Ectodermal cell (in vitro differentiated cells): ENCODE measurements around the gene WDR72.

Experiments
- H3K27ac ChIP-seq: 2 replicates; pipeline ENCODE4 v1.7.0; 2013; ENCODE audit warnings: mild to moderate bottlenecking, low read depth, low read length; ENCODE audit not compliant: insufficient read depth, poor library complexity, severe bottlenecking
- H3K27me3 ChIP-seq: 2 replicates; pipeline ENCODE4 v1.7.0; 2013; ENCODE audit warnings: mild to moderate bottlenecking, low read length; ENCODE audit not compliant: insufficient read depth, control insufficient read depth, poor library complexity, severe bottlenecking
- H3K36me3 ChIP-seq: one replicate; pipeline ENCODE4 v1.7.0; 2013; ENCODE audit warnings: low read length; ENCODE audit not compliant: control insufficient read depth, insufficient read depth
- H3K4me1 ChIP-seq: one replicate; pipeline ENCODE4 v1.7.0; 2013; ENCODE audit warnings: low read length; ENCODE audit not compliant: control insufficient read depth, insufficient read depth
- H3K4me3 ChIP-seq: 2 replicates; pipeline ENCODE4 v1.7.0; 2013; ENCODE audit warnings: low read depth, low read length, control low read depth; ENCODE audit not compliant: insufficient read depth
- H3K9me3 ChIP-seq: 2 replicates; pipeline ENCODE4 v1.7.0; 2013; ENCODE audit warnings: mild to moderate bottlenecking, low read length, moderate library complexity; ENCODE audit not compliant: control insufficient read depth
- WGBS, 2 experiments: methylation state at CpG; one replicate each; pipeline ENCODE4 v1.1.7; 2013; ENCODE audit warnings: missing lambda C conversion rate in 2 of 2; 5-methylcytosine and 5-hydroxymethylcytosine counted together

WDR72 gene

DNA sequence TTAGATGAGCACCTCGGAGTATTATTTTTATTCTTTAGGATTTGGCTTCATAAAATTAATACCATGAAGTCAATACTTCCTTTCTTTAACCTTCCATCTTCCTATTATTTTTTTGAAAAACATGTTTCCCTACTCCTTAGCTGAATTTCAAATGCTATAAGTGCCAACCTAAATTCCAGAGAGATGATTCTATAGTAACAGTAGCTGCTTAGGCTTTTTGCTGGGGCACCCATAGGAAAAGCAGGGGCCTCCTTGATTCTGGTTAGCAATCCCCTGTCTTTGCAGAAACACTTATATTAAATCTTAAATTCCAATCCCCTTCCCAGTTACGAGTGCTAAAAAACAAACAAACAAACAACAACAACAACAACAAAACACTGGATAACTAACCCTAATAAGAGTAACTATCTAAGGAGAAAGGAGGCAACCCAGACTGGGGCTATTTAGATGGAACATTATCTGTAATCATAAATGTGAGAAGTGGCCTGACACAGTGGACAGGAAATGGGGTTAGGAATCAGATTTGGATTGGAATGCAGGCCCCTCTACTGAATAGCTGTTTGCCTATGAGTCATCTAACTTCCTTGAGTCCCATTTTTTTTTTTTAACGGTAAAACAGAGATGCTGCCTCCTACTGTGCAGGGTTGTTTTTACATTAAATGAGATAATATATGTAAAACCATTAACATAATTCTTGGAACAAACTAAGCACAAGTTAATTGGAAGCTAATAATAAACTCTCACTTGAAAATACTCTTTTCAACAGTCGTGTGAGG, 148.1 kb downstream of the WDR72 start:
- Histone ChIP-seq H3K9me3 (no peaks in the 10 kb centered on the region), H3K27me3 (no peaks in the 10 kb centered on the region), H3K4me1 (no peaks in the 10 kb centered on the region), H3K27ac (no peak overlapping the region), H3K36me3 (no peaks in the 10 kb centered on the region), H3K4me3 (no peak overlapping the region)
- 75 to 76% methylated on average over 3 of the region's 4 CpGs for WGBS, 2 experiments

DNA sequence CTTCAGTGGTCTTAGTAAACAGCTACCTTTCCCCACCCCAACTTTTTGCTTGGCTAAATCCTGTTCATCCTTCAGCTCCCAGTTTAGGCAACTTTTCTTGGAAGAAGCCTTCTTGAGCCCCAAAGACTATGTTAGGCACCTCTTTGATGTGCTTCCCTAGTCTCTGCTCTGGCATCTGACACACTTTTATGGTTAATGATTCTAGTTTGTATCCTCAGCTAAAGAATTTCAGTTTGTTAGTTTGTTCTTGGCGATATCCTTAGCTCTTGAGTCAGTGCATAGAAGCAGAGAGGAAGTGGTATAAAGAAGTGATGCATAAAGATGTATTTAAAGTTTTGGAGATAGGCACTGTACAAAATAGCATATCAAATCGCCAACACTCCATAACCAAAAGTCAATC, 168.4 kb downstream of the WDR72 start:
- Histone ChIP-seq H3K4me1 (no peaks in the 10 kb centered on the region), H3K9me3 (no peaks in the 10 kb centered on the region), H3K27ac (no peak overlapping the region), H3K27me3 (no peaks in the 10 kb centered on the region), H3K36me3 (no peaks in the 10 kb centered on the region), H3K4me3 (no peak overlapping the region)
- 100% methylated on average over 1 to 2 of the region's 2 CpGs for WGBS, 2 experiments

DNA sequence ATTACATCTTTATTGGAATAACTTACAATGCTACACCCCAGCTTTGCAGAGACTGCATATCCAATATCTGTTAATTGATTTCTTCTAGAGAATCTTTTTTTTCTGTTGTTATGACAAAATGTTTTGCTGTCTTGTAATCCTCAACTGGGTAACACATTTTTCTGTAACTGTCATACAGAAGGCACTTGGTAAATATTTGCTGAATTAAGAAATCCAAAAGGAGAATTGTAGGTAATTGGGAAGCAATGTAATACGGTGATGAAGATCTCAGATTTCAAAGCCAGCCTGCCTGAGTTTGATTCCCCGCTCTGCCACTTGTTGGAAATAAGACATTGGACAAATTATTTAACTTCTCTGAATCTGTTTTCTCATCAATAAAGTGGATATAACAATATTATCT, 169.1 kb downstream of the WDR72 start:
- 84 to 95% methylated on average over 1 to 2 of the region's 2 CpGs for WGBS, 2 experiments

DNA sequence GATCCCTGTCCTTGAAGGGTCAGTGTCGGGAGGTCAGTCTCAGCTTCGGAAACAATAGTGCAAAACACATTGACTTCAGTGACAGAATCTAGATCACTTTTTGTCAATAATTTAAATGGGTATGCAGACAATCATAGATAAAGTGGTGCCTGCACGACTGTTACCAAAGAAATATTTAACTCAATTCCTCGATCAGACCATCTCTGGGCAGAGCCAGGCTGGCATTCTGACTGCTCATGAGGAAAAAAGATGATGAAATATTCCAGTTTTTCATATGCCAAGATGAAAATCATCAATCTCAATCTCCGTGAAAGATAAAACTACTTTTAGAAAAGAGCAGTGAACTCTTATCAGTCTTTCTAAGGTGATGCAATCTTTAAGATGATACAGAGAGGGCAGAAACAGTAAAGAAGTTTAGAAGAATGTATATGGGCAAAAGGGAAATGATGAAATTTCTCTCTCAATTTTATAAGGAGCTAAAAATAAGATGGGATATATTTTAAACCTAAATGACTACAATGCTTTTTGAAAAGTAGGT, 169.9 kb downstream of the WDR72 start:
- Histone ChIP-seq H3K4me3 (no peak overlapping the region), H3K36me3 (no peaks in the 10 kb centered on the region), H3K27ac (no peak overlapping the region), H3K4me1 (no peaks in the 10 kb centered on the region), H3K27me3 (no peaks in the 10 kb centered on the region), H3K9me3 (no peaks in the 10 kb centered on the region)
- 95 to 99% methylated on average over 4 to 5 of the region's 5 CpGs for WGBS, 2 experiments

More for the DNA sequence above, 169.1 kb downstream of the WDR72 start:
- Histone ChIP-seq H3K9me3 (no peaks in the 10 kb centered on the region), H3K36me3 (no peaks in the 10 kb centered on the region), H3K27me3 (no peaks in the 10 kb centered on the region), H3K4me3 (no peak overlapping the region), H3K27ac (no peak overlapping the region), H3K4me1 (no peaks in the 10 kb centered on the region)

DNA sequence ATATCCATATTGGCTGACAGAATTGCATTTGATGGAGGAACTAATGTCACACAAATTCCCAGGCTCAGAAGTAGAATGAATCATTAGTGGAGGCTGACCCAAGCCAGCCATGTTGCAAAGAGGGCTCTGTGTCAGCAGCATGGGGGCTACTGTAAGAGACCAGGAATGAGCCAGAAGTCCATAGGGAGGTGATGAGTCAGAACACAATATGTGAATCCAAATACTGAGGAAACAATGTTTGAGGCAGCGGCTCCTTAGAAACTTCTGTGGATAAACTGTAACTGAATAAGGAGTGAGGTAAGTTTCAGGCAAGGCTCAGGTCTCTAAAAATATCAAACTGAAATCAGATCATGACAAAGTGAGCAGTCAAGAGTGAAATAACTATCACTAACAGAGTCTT, 170.7 kb downstream of the WDR72 start:
- no peaks in the 10 kb centered on the region for H3K27me3 ChIP-seq

DNA sequence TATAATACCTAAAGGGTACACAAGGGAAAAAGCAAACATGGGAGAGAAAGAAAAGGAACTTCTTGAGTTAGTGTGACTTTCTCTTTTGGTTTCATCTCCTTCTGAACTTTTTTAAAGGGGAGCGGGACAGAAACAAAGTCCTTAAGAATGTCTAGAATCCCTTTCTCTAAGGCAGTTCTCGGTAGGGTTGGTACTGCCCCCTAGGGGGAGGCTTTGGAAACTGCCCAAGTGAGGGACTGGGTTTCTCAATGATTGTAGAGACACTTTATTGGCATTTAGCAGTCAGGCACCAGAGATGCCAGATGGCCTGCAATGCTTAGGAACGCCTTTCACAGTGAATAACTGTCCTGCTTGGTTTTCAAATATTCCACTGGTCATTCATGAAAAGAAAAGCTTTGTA, 172.7 kb downstream of the WDR72 start:
- no peaks in the 10 kb centered on the region for H3K4me1 ChIP-seq
- 39 to 49% methylated on average over 3 of the region's 3 CpGs for WGBS, 2 experiments
- H3K4me3 ChIP-seq: no peak overlapping the region
- H3K27ac ChIP-seq: no peak overlapping the region
- no peaks in the 10 kb centered on the region for H3K9me3 ChIP-seq
- no peaks in the 10 kb centered on the region for H3K27me3 ChIP-seq
- H3K36me3 ChIP-seq: no peaks in the 10 kb centered on the region

More for the DNA sequence above, 170.7 kb downstream of the WDR72 start:
- Histone ChIP-seq H3K4me3 (no peak overlapping the region), H3K36me3 (no peaks in the 10 kb centered on the region), H3K4me1 (no peaks in the 10 kb centered on the region), H3K9me3 (no peaks in the 10 kb centered on the region), H3K27ac (no peak overlapping the region)
- WGBS, 2 experiments: 77 to 94% methylated on average over 1 of the region's 1 CpG

DNA sequence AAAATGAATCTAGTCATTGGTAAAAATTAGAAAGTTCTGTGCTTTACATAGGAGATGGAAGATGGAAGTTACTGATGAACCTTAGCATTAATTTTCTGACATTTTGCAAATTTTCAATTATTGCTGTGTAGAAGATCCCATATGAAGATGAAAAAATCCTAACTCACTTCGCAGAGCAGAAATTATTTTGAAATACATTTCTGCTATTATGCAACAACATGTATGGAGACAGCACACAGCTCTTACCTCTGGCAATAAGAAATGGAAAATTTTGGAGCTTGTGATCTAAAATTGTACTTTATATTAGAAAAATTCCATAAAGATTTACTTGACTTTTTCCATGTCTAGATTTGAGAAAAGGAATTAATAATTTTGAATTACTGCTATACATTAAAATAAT, 177.9 kb downstream of the WDR72 start:
- Histone ChIP-seq H3K36me3 (no peaks in the 10 kb centered on the region), H3K27me3 (no peaks in the 10 kb centered on the region), H3K4me3 (no peak overlapping the region), H3K27ac (no peak overlapping the region), H3K4me1 (no peaks in the 10 kb centered on the region), H3K9me3 (no peaks in the 10 kb centered on the region)
- WGBS, 2 experiments: 100% methylated on average over 1 of the region's 1 CpG; no CpG with 5 or more reads in 1 of the 2 experiments

DNA sequence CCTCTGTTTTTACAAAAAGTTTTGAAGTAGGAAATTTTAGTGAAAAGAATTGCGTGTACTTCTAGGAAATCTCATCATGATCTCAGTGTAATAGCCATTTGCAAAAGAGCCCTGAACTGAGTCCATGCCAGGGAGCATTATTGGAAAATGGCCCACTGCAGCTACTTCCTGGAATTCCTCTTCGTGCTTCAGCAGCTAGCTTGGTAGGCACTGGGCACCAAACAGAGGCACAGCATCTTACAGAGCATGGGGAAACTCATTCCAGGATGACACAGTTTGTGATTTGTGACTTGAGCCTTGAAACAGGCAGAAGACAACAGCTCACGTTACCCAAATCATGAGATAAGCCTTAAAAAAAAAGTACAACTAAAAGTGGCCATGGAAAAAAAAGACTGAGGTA, 179.1 kb downstream of the WDR72 start:
- WGBS, 2 experiments: 84 to 86% methylated on average over 3 of the region's 3 CpGs

DNA sequence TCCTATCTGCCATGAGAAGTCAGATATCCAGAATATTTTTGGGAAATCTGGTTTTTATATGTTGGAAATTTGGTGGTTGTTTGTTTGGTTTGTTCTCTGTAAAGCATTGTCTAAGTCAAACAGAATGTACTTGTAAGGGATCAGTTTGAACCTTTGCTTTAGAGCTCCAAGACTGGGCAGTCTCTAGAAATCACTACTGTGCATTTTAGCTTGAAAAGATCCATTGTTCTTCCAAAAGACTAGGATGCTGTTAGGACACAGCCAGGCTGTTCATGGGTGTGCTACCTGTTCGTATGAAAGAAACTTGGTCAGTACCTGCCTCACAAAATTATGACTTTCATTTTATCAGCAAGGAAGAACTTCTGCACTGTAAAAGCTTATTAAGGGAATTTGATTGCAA, 182.6 kb downstream of the WDR72 start:
- Histone ChIP-seq H3K9me3 (no peaks in the 10 kb centered on the region), H3K4me3 (no peak overlapping the region), H3K27me3 (no peaks in the 10 kb centered on the region), H3K4me1 (no peaks in the 10 kb centered on the region), H3K36me3 (no peaks in the 10 kb centered on the region), H3K27ac (no peak overlapping the region)
- WGBS, 2 experiments: 88 to 94% methylated on average over 1 of the region's 1 CpG

More for the DNA sequence above, 179.1 kb downstream of the WDR72 start:
- H3K36me3 ChIP-seq: no peaks in the 10 kb centered on the region
- H3K27ac ChIP-seq: no peak overlapping the region
- no peaks in the 10 kb centered on the region for H3K9me3 ChIP-seq
- no peaks in the 10 kb centered on the region for H3K4me1 ChIP-seq
- no peaks in the 10 kb centered on the region for H3K27me3 ChIP-seq
- no peak overlapping the region for H3K4me3 ChIP-seq

DNA sequence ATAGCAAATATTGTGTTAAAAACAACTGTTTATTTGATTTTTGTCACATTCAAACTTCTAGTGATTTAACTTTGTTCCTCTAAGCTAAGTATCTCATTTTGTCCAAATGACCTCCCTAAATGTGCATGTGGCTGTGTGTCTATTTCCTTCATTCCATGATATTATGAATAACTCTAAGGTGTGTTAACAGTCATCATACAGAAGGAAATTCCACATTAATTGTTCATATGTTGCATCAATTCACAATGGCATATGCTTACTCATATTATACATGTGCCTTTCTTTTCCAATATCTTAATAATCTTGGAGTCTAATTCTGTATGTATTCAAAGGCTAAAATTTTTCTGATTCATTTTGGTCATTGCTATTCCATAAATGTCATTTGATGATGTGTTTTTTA, 186.4 kb downstream of the WDR72 start:
- no peaks in the 10 kb centered on the region for H3K9me3 ChIP-seq
- no peak overlapping the region for H3K27ac ChIP-seq
- no peaks in the 10 kb centered on the region for H3K4me1 ChIP-seq
- no peaks in the 10 kb centered on the region for H3K27me3 ChIP-seq
- no peak overlapping the region for H3K4me3 ChIP-seq
- no peaks in the 10 kb centered on the region for H3K36me3 ChIP-seq
